Esophagus squamous epithelium (tissue), 5 donors: ENCODE results near the gene NAP1L4. TPM values are rescaled to one million over a fixed set of nuclear protein-coding genes. Genes with fewer than 3 reads are reported as not detected.
A peak's percentile ranks its signal among the peaks of the same experiment; 100 is the strongest.

ENCODE experiments used
- DNase-seq: peaks from one replicate; lab custom pipeline; 2025; lab: John Stamatoyannopoulos, UW
- H3K27ac ChIP-seq, 4 donors: fragments of 200-600 bp; sonication (generic); one replicate each; pipeline ENCODE4 v1.5.1; 2016 to 2019; ENCODE audit warnings: mild to moderate bottlenecking in 1 of 4
- H3K27me3 ChIP-seq, 4 donors: fragments of 200-600 bp; sonication (generic); 1 replicate in 3 of 4; 2 replicates in 1 of 4; pipeline versions ENCODE4 v1.5.1 to v1.6.0; 2017 to 2021; ENCODE audit warnings: antibody characterized with exemption in 1 of 4
- H3K36me3 ChIP-seq, 3 donors: fragments of 200-600 bp; sonication (generic); one replicate each; pipeline ENCODE4 v1.5.1; 2016 to 2019
- H3K4me1 ChIP-seq, 3 donors: fragments of 200-600 bp; sonication (generic); one replicate each; pipeline ENCODE4 v1.5.1; 2017 to 2019
- H3K4me3 ChIP-seq, 4 donors: fragments of 200-600 bp; sonication (generic); 1 replicate in 3 of 4; 2 replicates in 1 of 4; pipeline ENCODE4 v1.5.1; 2016 to 2019; ENCODE audit warnings: mild to moderate bottlenecking in 2 of 4, moderate library complexity in 1 of 4
- H3K9me3 ChIP-seq, 3 donors: fragments of 200-600 bp; sonication (generic); one replicate each; pipeline ENCODE4 v1.5.1; 2016 to 2019
- POLR2A ChIP-seq, 4 donors: fragments of 450-650 bp; IDR thresholded peaks; one replicate each; pipeline ENCODE4 v1.6.1; 2017; ENCODE audit warnings: antibody characterized with exemption in 4 of 4, mild to moderate bottlenecking in 4 of 4, moderate library complexity in 3 of 4
- WGBS, 2 donors: methylation state at CpG; one replicate each; pipeline ENCODE4 v1.1.5; 2018; 5-methylcytosine and 5-hydroxymethylcytosine counted together
- intact Hi-C: fragments of 100-400 bp; cut with DNase I; formaldehyde crosslinking; loops from one replicate; pipeline ENCODE4 v1.15.0; 2022
- total RNA-seq, 4 donors: library from RNA; depleted of rRNA; stranded (reverse); fragments of >200 nt; gene quantifications; one replicate each; pipeline ENCODE4 v1.1.0, GENCODE V29; 2016
- TF ChIP-seq, protein P1 (sequence below), 6 experiments: fragments of 450-650 bp in 4 of 6; fragments of 200-600 bp in 2 of 6; sonication (generic) in 2 of 6; IDR thresholded peaks; one replicate each; pipeline ENCODE4 v1.5.1; 2016 to 2019; ENCODE audit warnings: antibody characterized with exemption in 6 of 6, mild to moderate bottlenecking in 4 of 6, moderate library complexity in 4 of 6
- donor health status: DM: yes; HTN: yes; CAD: no.

Gene NAP1L4
- total RNA-seq, 4 donors from 2014 or later: 108 to 140 (median 121) TPM

DNA sequence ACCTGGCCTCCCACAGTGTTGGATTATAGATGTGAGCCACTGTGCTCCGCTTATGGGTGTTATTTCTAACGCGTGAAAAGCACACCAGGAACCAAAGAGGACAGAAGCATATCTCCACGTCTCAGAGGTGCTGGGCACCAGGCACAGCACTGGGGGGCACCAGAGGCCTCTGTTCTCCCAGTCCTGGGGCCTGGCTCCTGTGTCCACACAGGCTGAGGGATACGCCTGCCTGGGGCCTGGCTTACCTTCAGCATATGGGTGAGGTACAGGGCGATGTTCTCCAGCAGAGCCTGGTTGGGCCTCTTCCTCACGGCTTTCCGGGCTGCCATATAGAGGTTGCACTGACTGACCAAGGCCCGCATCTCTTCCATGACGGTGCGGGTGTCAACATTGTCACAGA is 24.7 kb upstream of the NAP1L4 start:
- H3K9me3 ChIP-seq: no peaks in the 10 kb centered on the region
- 93 to 95% methylated on average over 3 to 4 of the region's 11 CpGs for WGBS, 2 donors
- no peak overlapping the region for H3K27ac ChIP-seq
- no peak for DNase-seq
- H3K4me3 ChIP-seq: no peak overlapping the region
- H3K4me1 ChIP-seq: peaks cover 0 to 42% (median 15%) of the 10 kb centered on the region in 3 donors
- peaks cover 41 to 85% (median 46%) of the 10 kb centered on the region in 3 donors for H3K36me3 ChIP-seq
- intact Hi-C loops: loop anchor here (10.0 kb wide), 1 partner anchor 72 kb away; no protein-coding TSS in a partner anchor
- no peak for TF ChIP-seq POLR2A (IDR thresholded peaks at IDR 0.05)
- TF ChIP-seq, protein P1, sequence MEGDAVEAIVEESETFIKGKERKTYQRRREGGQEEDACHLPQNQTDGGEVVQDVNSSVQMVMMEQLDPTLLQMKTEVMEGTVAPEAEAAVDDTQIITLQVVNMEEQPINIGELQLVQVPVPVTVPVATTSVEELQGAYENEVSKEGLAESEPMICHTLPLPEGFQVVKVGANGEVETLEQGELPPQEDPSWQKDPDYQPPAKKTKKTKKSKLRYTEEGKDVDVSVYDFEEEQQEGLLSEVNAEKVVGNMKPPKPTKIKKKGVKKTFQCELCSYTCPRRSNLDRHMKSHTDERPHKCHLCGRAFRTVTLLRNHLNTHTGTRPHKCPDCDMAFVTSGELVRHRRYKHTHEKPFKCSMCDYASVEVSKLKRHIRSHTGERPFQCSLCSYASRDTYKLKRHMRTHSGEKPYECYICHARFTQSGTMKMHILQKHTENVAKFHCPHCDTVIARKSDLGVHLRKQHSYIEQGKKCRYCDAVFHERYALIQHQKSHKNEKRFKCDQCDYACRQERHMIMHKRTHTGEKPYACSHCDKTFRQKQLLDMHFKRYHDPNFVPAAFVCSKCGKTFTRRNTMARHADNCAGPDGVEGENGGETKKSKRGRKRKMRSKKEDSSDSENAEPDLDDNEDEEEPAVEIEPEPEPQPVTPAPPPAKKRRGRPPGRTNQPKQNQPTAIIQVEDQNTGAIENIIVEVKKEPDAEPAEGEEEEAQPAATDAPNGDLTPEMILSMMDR (IDR thresholded peaks at IDR 0.05): no peak
- no peaks in the 10 kb centered on the region for H3K27me3 ChIP-seq

DNA sequence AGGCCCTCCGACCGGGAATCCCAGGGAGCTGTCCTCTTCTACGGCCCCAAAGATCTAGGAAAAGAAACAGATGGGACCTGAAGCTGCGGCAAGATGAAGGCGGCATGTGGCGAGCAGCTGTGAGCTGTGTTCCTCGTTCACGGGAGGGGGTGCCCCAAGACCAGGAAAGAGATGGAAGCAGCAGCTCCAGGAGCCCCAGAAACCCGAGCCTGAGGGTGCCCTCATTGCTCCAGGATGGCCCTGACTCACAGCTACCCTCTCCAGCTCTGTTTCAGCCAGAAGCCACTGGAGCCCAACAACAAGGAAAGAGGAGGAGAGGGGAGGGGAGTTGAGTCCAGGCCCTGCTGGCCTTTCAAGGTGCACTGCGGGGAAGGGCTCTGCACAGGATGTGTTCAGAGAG is 23.7 kb upstream of the NAP1L4 start:
- intact Hi-C loops: loop anchor here (10.0 kb wide), 1 partner anchor 71 kb away; no protein-coding TSS in a partner anchor
- H3K9me3 ChIP-seq: no peaks in the 10 kb centered on the region
- no peak overlapping the region for H3K27ac ChIP-seq
- WGBS, 2 donors: 80 to 86% methylated on average over 5 to 10 of the region's 10 CpGs
- H3K36me3 ChIP-seq: peaks cover 46 to 95% (median 52%) of the 10 kb centered on the region in 3 donors
- peaks cover 0 to 33% (median 15%) of the 10 kb centered on the region in 3 donors for H3K4me1 ChIP-seq
- no peak for TF ChIP-seq POLR2A (IDR thresholded peaks at IDR 0.05)
- TF ChIP-seq, protein P1 (IDR thresholded peaks at IDR 0.05): no peak
- DNase-seq: no peak
- no peak overlapping the region for H3K4me3 ChIP-seq
- H3K27me3 ChIP-seq: no peaks in the 10 kb centered on the region

DNA sequence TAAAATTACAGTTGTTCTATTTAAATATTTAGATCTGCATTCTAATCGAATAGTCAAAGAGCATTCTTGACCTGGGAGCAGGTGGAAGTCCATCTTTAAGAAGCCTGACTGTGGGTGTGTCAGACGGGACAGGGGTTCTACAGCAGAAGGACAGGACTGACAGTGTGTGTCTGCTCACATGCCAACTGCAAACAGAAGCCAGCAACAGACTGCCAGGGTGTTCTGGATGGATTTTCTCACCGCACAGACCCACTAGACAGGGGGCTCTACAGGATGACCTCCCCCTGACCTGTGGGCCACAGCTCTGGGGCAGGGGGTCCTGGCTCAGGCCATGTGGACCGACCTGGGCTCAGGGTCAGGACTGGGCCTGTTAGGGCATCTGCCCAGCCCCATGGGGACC is 22.8 kb upstream of the NAP1L4 start:
- no peak for TF ChIP-seq POLR2A (IDR thresholded peaks at IDR 0.05)
- TF ChIP-seq, protein P1 (IDR thresholded peaks at IDR 0.05): no peak
- peaks cover 0 to 30% (median 15%) of the 10 kb centered on the region in 3 donors for H3K4me1 ChIP-seq
- H3K9me3 ChIP-seq: no peaks in the 10 kb centered on the region
- no peak overlapping the region for H3K4me3 ChIP-seq
- 43 to 72% methylated on average over 2 to 3 of the region's 4 CpGs for WGBS, 2 donors
- peaks cover 50 to 100% (median 60%) of the 10 kb centered on the region in 3 donors for H3K36me3 ChIP-seq
- H3K27ac ChIP-seq: peak overlapping the region in 3 of 4 donors; percentile 14 to 76 (median 60)
- intact Hi-C loops: loop anchor here (10.0 kb wide), 1 partner anchor 70 kb away; no protein-coding TSS in a partner anchor
- no peaks in the 10 kb centered on the region for H3K27me3 ChIP-seq
- no peak for DNase-seq

DNA sequence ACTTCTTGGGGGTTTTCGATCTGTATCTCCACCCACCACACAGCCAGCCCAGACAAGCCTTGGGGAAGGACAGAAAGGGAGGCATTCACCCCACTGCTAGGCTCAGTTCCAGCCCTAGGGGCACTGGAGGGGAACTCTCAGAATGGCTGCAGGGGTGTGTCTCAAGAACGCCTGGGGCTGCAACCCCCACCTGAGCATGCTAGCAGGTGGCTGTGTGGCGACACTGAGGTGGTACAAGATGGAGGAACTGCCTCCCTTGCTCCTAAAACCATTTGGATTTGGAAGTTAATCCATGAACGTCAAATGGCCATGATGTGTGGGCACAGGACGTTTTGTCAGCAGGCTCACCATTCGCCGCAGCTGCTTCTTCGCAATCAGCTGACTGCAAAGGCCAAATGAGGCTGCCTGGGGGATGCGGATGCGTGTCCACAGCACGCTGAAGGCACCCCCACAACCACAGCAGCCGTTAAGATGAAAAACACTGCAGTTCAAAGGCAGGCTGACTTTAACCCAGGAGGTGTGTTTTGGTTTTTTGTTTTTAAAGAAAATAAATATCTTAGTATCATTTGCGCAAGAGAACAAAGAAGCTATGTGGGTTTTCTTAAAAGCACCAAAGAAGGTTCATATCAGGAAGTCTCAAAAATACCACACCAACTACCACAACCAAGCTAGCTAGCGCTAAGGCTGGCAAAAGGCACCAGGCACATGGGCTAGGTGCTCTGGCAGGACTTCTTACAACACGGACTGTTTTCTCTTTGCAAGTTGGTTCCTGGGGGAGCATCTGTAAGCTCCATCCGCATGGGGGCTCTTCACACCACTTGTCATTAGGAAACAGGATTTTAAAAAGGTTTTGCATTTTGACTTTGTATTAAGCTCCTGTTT is 22.2 kb upstream of the NAP1L4 start:
- intact Hi-C loops: loop anchor here (10.0 kb wide), 1 partner anchor 69 kb away; no protein-coding TSS in a partner anchor
- no peak for TF ChIP-seq POLR2A (IDR thresholded peaks at IDR 0.05)
- TF ChIP-seq, protein P1 (IDR thresholded peaks at IDR 0.05): no peak
- Histone ChIP-seq H3K36me3 (peaks cover 46 to 100% (median 57%) of the 10 kb centered on the region in 3 donors), H3K4me1 (peaks cover 0 to 30% (median 15%) of the 10 kb centered on the region in 3 donors), H3K9me3 (no peaks in the 10 kb centered on the region), H3K4me3 (no peak overlapping the region), H3K27ac (peak overlapping the region; percentile 9 to 76 (median 48)), H3K27me3 (no peaks in the 10 kb centered on the region)
- WGBS, 2 donors: 54 to 56% methylated on average over 12 to 13 of the region's 16 CpGs
- no peak for DNase-seq
